Measurements from ENCODE around the gene ALDH1B1. TPM values are rescaled to one million over a fixed set of nuclear protein-coding genes. Genes with fewer than 3 reads are reported as not detected.

Gene ALDH1B1
- total RNA-seq, 1 experiment from 2014 or later: 29.0 TPM

- H3K27me3 ChIP-seq (ENCODE audit: low read length): peaks cover 27% of the 10 kb centered on the region
- ChIA-PET CTCF (no interaction called here), POLR2A (ENCODE audit: unreplicated experiment) (no interaction called here)
- H2AFZ ChIP-seq (ENCODE audit: low read length): no peak overlapping the region
- H3F3A ChIP-seq (ENCODE audit: low read length, unreplicated experiment): no peaks in the 10 kb centered on the region
- H3K36me3 ChIP-seq (ENCODE audit: low read depth, low read length): no peaks in the 10 kb centered on the region
- DNase-seq: no peak
- H3K4me3 ChIP-seq (ENCODE audit: low read length): no peak overlapping the region
- H4K20me1 ChIP-seq (ENCODE audit: low read length): no peaks in the 10 kb centered on the region
- no peaks in the 10 kb centered on the region for H3K79me2 ChIP-seq (ENCODE audit: low read length)
- no peak for ATAC-seq
- H3K9ac ChIP-seq (ENCODE audit: low read length): no peak overlapping the region
- intact Hi-C loops (cut with micrococcal nuclease): no loop called here
- H3K27ac ChIP-seq (ENCODE audit: low read length): no peak overlapping the region
- no TSS peak for BruUV-seq (replicated peaks)
- no peaks in the 10 kb centered on the region for H3K4me1 ChIP-seq (ENCODE audit: insufficient read depth, low read length)
- H3K9me3 ChIP-seq (ENCODE audit: low read length): no peaks in the 10 kb centered on the region
- TF ChIP-seq, protein P1, sequence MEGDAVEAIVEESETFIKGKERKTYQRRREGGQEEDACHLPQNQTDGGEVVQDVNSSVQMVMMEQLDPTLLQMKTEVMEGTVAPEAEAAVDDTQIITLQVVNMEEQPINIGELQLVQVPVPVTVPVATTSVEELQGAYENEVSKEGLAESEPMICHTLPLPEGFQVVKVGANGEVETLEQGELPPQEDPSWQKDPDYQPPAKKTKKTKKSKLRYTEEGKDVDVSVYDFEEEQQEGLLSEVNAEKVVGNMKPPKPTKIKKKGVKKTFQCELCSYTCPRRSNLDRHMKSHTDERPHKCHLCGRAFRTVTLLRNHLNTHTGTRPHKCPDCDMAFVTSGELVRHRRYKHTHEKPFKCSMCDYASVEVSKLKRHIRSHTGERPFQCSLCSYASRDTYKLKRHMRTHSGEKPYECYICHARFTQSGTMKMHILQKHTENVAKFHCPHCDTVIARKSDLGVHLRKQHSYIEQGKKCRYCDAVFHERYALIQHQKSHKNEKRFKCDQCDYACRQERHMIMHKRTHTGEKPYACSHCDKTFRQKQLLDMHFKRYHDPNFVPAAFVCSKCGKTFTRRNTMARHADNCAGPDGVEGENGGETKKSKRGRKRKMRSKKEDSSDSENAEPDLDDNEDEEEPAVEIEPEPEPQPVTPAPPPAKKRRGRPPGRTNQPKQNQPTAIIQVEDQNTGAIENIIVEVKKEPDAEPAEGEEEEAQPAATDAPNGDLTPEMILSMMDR (conservative IDR thresholded peaks at IDR 0.05; ENCODE audit: low read depth, low read length): no peak
- TF ChIP-seq EZH2 (IDR thresholded peaks at IDR 0.05; ENCODE audit: low read length, unreplicated experiment) (no peak), EZH2phosphoT487 (IDR thresholded peaks at IDR 0.05; ENCODE audit: borderline replicate concordance, low read length) (no peak)
- no peak overlapping the region for H3K4me2 ChIP-seq (ENCODE audit: low read length)
- H3K9me2 ChIP-seq (replicated peaks; ENCODE audit: low read length): no peaks in the 10 kb centered on the region
Observed at GRCh38 chr9:38423273-38423972, 30.9 kb downstream of the ALDH1B1 start.

DNA sequence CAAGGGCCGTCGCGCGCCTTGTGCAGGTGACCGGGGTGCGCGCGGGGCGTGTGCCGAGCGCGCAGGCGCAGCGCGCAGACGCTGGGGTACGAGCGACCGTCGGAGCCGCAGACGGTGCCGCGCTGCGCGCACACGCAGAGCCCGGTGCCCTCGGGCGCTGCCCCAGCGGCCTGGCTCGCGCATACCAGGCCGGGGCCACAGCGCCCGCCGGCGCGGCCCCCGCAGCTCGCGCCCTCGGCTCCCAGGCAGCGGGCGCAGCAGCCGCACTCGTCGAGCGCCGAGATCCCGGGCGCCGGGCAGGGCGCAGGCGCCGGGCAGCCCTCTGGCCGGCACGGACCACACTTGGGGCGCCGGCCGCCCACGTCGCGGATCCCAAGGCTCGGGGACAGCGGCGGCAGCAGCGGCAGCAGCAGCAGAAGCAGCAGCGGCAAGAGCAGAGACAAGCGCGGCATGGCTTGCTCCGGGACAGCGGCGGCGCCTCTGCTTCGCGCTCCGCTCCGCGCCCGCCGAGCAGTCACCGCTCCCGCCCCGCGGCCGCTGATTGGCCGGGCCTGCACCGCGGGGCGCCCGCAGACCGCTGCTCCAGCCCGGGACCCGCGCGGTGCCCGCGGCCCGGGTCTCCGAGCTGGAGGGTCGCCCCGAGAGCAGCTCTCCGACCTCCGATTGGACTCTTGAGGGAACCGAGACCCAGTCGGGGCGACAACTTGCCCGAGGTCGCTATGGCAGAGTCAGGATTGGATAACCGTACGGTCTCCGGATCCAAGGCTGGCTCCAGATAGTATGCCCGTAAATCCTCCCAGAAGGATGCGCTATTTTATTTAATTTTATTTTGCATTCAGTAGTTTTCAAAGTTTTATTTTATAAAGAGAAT lies 31.7 kb downstream of the ALDH1B1 start, which contains the start of gene IGFBPL1:
Gene IGFBPL1, minus strand, starts transcription at position 482 of the 871 bp plus-strand sequence. Its CDS starts 30 bp downstream, at position 452.
- no peaks in the 10 kb centered on the region for H3K9me3 ChIP-seq (ENCODE audit: low read length)
- no TSS peak for BruUV-seq (replicated peaks)
- H2AFZ ChIP-seq (ENCODE audit: low read length): no peak within 1 kb of the TSS
- intact Hi-C loops (cut with micrococcal nuclease): no loop called here
- H4K20me1 ChIP-seq (ENCODE audit: low read length): no peaks in the 10 kb centered on the region
- H3K9ac ChIP-seq (ENCODE audit: low read length): no peak within 1 kb of the TSS
- H3K4me1 ChIP-seq (ENCODE audit: insufficient read depth, low read length): no peaks in the 10 kb centered on the region
- H3K79me2 ChIP-seq (ENCODE audit: low read length): no peaks in the 10 kb centered on the region
- ChIA-PET CTCF (no interaction called here), POLR2A (ENCODE audit: unreplicated experiment) (no interaction called here)
- peak within 1 kb of the TSS; percentile 51; the same call in 1 of the 2 replicates for H3K4me2 ChIP-seq (ENCODE audit: low read length)
- ATAC-seq: peak; percentile 27
- TF ChIP-seq, protein P1 (conservative IDR thresholded peaks at IDR 0.05; ENCODE audit: low read depth, low read length): no peak
- peak; percentile 70 for TF ChIP-seq EZH2 (IDR thresholded peaks at IDR 0.05; ENCODE audit: low read length, unreplicated experiment)
- no peak for DNase-seq
- no peaks in the 10 kb centered on the region for H3K9me2 ChIP-seq (replicated peaks; ENCODE audit: low read length)
- no peak within 1 kb of the TSS for H3K27ac ChIP-seq (ENCODE audit: low read length)
- H3K4me3 ChIP-seq (ENCODE audit: low read length): no peak within 1 kb of the TSS; the same call in 1 of the 2 replicates
- peaks cover 27% of the 10 kb centered on the region for H3K27me3 ChIP-seq (ENCODE audit: low read length)
- no peaks in the 10 kb centered on the region for H3F3A ChIP-seq (ENCODE audit: low read length, unreplicated experiment)
- no peaks in the 10 kb centered on the region for H3K36me3 ChIP-seq (ENCODE audit: low read depth, low read length)

Data from PC-3 (cell line).